SU-DHL-6 (cell line): Measurements from ENCODE around the gene ATXN7L1.

ENCODE experiments used
- H2AFZ ChIP-seq: fragments of 200-600 bp; sonication (generic); 2 replicates; pipeline ENCODE4 v1.6.1; 2014; ENCODE audit warnings: low read depth, mild to moderate bottlenecking, moderate library complexity, mixed read lengths, antibody characterized with exemption, low read length; ENCODE audit not compliant: severe bottlenecking
- H3F3A ChIP-seq: fragments of 200-600 bp; shearing (Covaris generic); 2 replicates; pipeline ENCODE4 v1.6.0; 2016; ENCODE audit warnings: antibody characterized with exemption, mild to moderate bottlenecking; ENCODE audit not compliant: insufficient read depth
- H3K27ac ChIP-seq: fragments of 200-600 bp; sonication (generic); 2 replicates; pipeline ENCODE4 v1.5.1; 2016; ENCODE audit warnings: low read depth, mild to moderate bottlenecking, low read length, moderate library complexity, mixed read lengths
- H3K27me3 ChIP-seq: fragments of 200-600 bp; sonication (generic), shearing (Covaris generic); 2 replicates; pipeline ENCODE4 v1.6.0; 2014; ENCODE audit warnings: mild to moderate bottlenecking, low read length
- H3K36me3 ChIP-seq: fragments of 200-600 bp; sonication (generic); 2 replicates; pipeline ENCODE4 v1.6.1; 2014; ENCODE audit warnings: mild to moderate bottlenecking, low read length, mixed read lengths
- H3K4me2 ChIP-seq: fragments of 300-600, 200-600 bp; shearing (Covaris generic), sonication (generic); 2 replicates; pipeline ENCODE4 v1.6.0; 2014; ENCODE audit warnings: low read length, low read depth, mild to moderate bottlenecking; ENCODE audit not compliant: poor library complexity, severe bottlenecking
- H3K4me3 ChIP-seq: fragments of 200-600 bp; sonication (generic); 2 replicates; pipeline ENCODE4 v1.5.1; 2014; ENCODE audit warnings: antibody characterized with exemption, low read length, mild to moderate bottlenecking, mixed read lengths; ENCODE audit not compliant: insufficient read depth, poor library complexity, severe bottlenecking
- H3K79me2 ChIP-seq: fragments of 200-600 bp; sonication (generic); 2 replicates; pipeline ENCODE4 v1.6.1; 2014; ENCODE audit warnings: mild to moderate bottlenecking, low read length, moderate library complexity; ENCODE audit not compliant: insufficient read depth
- H3K9ac ChIP-seq: fragments of 200-600 bp; sonication (generic); 2 replicates; pipeline ENCODE4 v1.7.0; 2014; ENCODE audit warnings: mild to moderate bottlenecking, low read length
- H3K9me2 ChIP-seq: fragments of 200-600 bp; sonication (generic); replicated peaks from 2 replicates; pipeline ENCODE4 v1.6.1; 2014; ENCODE audit warnings: low read length; ENCODE audit not compliant: insufficient read depth
- H3K9me3 ChIP-seq: fragments of 200-600 bp; sonication (generic); 2 replicates; pipeline ENCODE4 v1.6.1; 2014; ENCODE audit warnings: low read length, mixed read lengths; ENCODE audit not compliant: insufficient read depth
- H4K20me1 ChIP-seq: fragments of 200-600 bp; sonication (generic); 2 replicates; pipeline ENCODE4 v1.6.1; 2014; ENCODE audit warnings: low read depth, mild to moderate bottlenecking, antibody characterized with exemption, low read length, moderate library complexity, mixed read lengths
- EZH2phosphoT487 ChIP-seq: fragments of 200-600 bp; sonication (generic), shearing (Covaris generic); conservative IDR thresholded peaks from 2 replicates; pipeline ENCODE4 v1.6.1; 2018; ENCODE audit warnings: mild to moderate bottlenecking, antibody characterized with exemption, low read length, moderate library complexity, mixed read lengths
- TF ChIP-seq, protein P1 (sequence below): fragments of 200-600 bp; sonication (generic); IDR thresholded peaks from one replicate; pipeline ENCODE4 v1.5.1; 2017; ENCODE audit warnings: antibody characterized with exemption, mild to moderate bottlenecking, low read length, moderate library complexity; ENCODE audit not compliant: insufficient read depth, poor library complexity, severe bottlenecking

The ATXN7L1 gene

DNA sequence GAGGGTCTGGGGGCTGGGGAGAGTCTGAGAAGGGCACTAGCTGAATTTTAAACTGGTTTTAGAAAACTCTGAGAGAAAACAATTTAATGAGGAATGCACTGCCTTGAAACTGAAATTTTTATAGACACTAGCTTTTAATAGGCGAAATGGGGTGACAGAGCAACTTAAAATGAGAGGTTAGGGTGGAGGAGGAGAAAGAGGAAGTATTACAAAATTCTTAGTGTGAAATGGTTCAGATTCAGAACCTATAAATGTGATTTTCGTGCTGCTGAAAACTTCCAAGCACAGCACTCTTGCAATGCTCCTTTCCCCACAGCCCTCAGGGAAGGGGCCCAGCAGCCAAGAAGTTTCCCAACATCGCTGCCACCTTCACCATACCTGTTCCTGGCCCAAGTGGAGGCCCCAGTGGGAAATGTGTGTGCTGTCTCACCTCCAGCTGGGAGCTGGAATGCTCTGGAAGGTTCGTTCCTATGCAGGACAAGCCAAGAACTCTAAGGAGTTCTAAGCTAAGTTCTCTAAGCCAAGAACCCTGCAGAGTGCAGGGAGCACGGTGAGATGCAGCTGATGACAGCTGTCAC is 60.0 kb downstream of the ATXN7L1 start:
- H2AFZ ChIP-seq = no peak overlapping the region
- no peaks in the 10 kb centered on the region for H3K9me3 ChIP-seq
- no peaks in the 10 kb centered on the region for H3K27me3 ChIP-seq
- no peaks in the 10 kb centered on the region for H3K9me2 ChIP-seq
- H3K4me3 ChIP-seq = no peak overlapping the region
- no peak overlapping the region for H3K4me2 ChIP-seq
- H3K27ac ChIP-seq = no peak overlapping the region
- H3F3A ChIP-seq = no peaks in the 10 kb centered on the region
- TF ChIP-seq EZH2phosphoT487 = no peak
- TF ChIP-seq, protein P1, sequence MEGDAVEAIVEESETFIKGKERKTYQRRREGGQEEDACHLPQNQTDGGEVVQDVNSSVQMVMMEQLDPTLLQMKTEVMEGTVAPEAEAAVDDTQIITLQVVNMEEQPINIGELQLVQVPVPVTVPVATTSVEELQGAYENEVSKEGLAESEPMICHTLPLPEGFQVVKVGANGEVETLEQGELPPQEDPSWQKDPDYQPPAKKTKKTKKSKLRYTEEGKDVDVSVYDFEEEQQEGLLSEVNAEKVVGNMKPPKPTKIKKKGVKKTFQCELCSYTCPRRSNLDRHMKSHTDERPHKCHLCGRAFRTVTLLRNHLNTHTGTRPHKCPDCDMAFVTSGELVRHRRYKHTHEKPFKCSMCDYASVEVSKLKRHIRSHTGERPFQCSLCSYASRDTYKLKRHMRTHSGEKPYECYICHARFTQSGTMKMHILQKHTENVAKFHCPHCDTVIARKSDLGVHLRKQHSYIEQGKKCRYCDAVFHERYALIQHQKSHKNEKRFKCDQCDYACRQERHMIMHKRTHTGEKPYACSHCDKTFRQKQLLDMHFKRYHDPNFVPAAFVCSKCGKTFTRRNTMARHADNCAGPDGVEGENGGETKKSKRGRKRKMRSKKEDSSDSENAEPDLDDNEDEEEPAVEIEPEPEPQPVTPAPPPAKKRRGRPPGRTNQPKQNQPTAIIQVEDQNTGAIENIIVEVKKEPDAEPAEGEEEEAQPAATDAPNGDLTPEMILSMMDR = no peak
- H3K36me3 ChIP-seq = no peaks in the 10 kb centered on the region
- no peaks in the 10 kb centered on the region for H3K79me2 ChIP-seq
- no peaks in the 10 kb centered on the region for H4K20me1 ChIP-seq
- H3K9ac ChIP-seq = no peak overlapping the region

DNA sequence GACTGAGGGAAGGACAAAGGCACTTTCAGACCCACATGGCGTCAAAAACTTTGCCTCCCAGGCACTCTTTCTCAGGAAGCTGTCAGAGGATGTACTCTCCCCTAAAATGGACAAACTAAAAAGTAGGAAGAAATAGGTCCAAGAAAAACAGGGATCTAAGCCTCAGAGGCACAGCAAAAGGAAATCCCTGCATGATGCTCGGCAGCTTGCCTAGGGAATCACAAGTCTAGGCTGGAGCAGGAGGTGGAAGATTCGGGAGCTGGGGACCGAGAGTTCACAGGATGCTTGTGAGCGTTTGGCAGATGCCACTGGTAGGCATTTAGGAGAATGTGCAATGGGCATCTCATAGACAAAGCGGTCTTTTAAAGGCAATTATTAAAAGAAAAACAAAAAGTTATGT is 60.8 kb downstream of the ATXN7L1 start:
- no peaks in the 10 kb centered on the region for H3K27me3 ChIP-seq
- no peak overlapping the region for H3K9ac ChIP-seq

DNA sequence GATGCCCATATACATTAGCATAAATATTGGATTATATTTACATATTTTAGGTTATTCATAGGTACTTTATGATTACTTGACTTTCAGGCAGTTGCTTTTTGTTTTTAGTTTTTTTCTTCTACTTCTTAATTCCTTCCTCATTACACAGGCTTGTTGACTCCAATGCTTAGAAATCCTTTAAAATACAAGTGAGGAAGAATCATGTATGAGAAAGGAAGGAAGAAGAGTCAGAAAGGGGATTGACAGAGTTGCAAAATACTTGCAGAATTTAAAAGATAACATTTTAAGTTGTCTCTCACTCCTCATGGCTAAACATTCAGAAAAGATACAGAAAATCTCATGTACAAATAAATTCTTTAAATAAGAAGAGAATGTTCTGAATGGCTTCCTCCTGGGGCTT is 61.9 kb downstream of the ATXN7L1 start:
- H3K27me3 ChIP-seq = no peaks in the 10 kb centered on the region
- H3K36me3 ChIP-seq = no peaks in the 10 kb centered on the region
- no peak for TF ChIP-seq EZH2phosphoT487
- TF ChIP-seq, protein P1 = no peak
- no peak overlapping the region for H3K4me2 ChIP-seq
- H2AFZ ChIP-seq = no peak overlapping the region
- H3K27ac ChIP-seq = no peak overlapping the region
- no peak overlapping the region for H3K9ac ChIP-seq
- no peaks in the 10 kb centered on the region for H3K9me2 ChIP-seq
- no peaks in the 10 kb centered on the region for H4K20me1 ChIP-seq
- no peaks in the 10 kb centered on the region for H3K9me3 ChIP-seq
- H3K4me3 ChIP-seq = no peak overlapping the region
- no peaks in the 10 kb centered on the region for H3F3A ChIP-seq
- H3K79me2 ChIP-seq = no peaks in the 10 kb centered on the region

More for the DNA sequence above, 60.8 kb downstream of the ATXN7L1 start:
- Histone ChIP-seq H3K9me2 (no peaks in the 10 kb centered on the region), H3K9me3 (no peaks in the 10 kb centered on the region), H4K20me1 (no peaks in the 10 kb centered on the region), H3K36me3 (no peaks in the 10 kb centered on the region), H3K4me3 (no peak overlapping the region), H3K27ac (no peak overlapping the region), H2AFZ (no peak overlapping the region), H3K4me2 (no peak overlapping the region), H3F3A (no peaks in the 10 kb centered on the region), H3K79me2 (no peaks in the 10 kb centered on the region)
- no peak for TF ChIP-seq EZH2phosphoT487
- TF ChIP-seq, protein P1 = no peak
